CD4-positive, alpha-beta T cell (primary cell): ENCODE data around the gene INPP5F. TPM values are rescaled to one million over a fixed set of nuclear protein-coding genes. Genes with fewer than 3 reads are reported as not detected.

Experiments used
- ATAC-seq: fragments of 200-7000 bp; cut with Tn5 transposase; one replicate; pipeline ENCODE4 v1.10.0; 2022; ENCODE audit warnings: mild to moderate bottlenecking; ENCODE audit not compliant: poor library complexity
- CTCF ChIA-PET: fragments of 350-600 bp; sonication (Branson Sonifier 250); formaldehyde crosslinking; loops from one replicate; lab custom pipeline; 2021; ENCODE audit warnings: antibody characterized with exemption, inconsistent platforms; lab: Charles Lee
- POLR2A ChIA-PET: fragments of 350-600 bp; sonication (Branson Sonifier 250); formaldehyde crosslinking; loops from one replicate; lab custom pipeline; 2021; ENCODE audit warnings: antibody characterized with exemption, inconsistent platforms; lab: Charles Lee
- DNase-seq, 14 experiments: peaks; one replicate each; pipeline ENCODE4 v3.0.0-alpha.2; 2013 to 2020; ENCODE audit warnings: mixed read lengths in 2 of 14
- H3K27ac ChIP-seq, 2 donors: one replicate each; pipeline versions ENCODE4 v1.5.1 to v1.7.0; 2013; ENCODE audit warnings: low read length in 2 of 2, low read depth in 1 of 2, mild to moderate bottlenecking in 1 of 2
- H3K27me3 ChIP-seq, 2 experiments: 1 replicate in 1 of 2; 2 replicates in 1 of 2; pipeline versions ENCODE4 v1.6.1 to v1.7.0; 2013; ENCODE audit warnings: low read length in 2 of 2, control low read depth in 1 of 2, mild to moderate bottlenecking in 1 of 2, moderate library complexity in 1 of 2; ENCODE audit not compliant: insufficient read depth in 2 of 2, control insufficient read depth in 1 of 2
- H3K36me3 ChIP-seq: one replicate; pipeline ENCODE4 v1.6.1; 2013; ENCODE audit warnings: low read length, control low read depth; ENCODE audit not compliant: insufficient read depth
- H3K4me1 ChIP-seq: one replicate; pipeline ENCODE4 v1.6.1; 2013; ENCODE audit warnings: low read length, control low read depth; ENCODE audit not compliant: insufficient read depth
- H3K4me3 ChIP-seq: one replicate; pipeline ENCODE4 v1.5.1; 2013; ENCODE audit warnings: mild to moderate bottlenecking, low read length, moderate library complexity
- H3K9me3 ChIP-seq, 2 experiments: 1 replicate in 1 of 2; 2 replicates in 1 of 2; pipeline versions ENCODE4 v1.6.1 to v1.7.0; 2013; ENCODE audit warnings: low read length in 2 of 2, mild to moderate bottlenecking in 2 of 2, control low read depth in 1 of 2, moderate library complexity in 1 of 2; ENCODE audit not compliant: control insufficient read depth in 1 of 2, insufficient read depth in 1 of 2
- H3K27ac Mint-ChIP-seq: one replicate; pipeline ENCODE4 v1.8.0; 2020; ENCODE audit warnings: mixed read lengths
- H3K27me3 Mint-ChIP-seq: one replicate; pipeline ENCODE4 v1.8.0; 2021; ENCODE audit warnings: mixed read lengths
- H3K36me3 Mint-ChIP-seq: one replicate; pipeline ENCODE4 v1.8.0; 2021; ENCODE audit warnings: low read depth, mixed read lengths
- H3K4me1 Mint-ChIP-seq: one replicate; pipeline ENCODE4 v1.8.0; 2021; ENCODE audit warnings: low read depth, mixed read lengths
- H3K4me3 Mint-ChIP-seq: one replicate; pipeline ENCODE4 v1.8.0; 2020; ENCODE audit warnings: mild to moderate bottlenecking, mixed read lengths
- H3K9me3 Mint-ChIP-seq: one replicate; pipeline ENCODE4 v1.8.0; 2020; ENCODE audit warnings: mixed read lengths
- intact Hi-C, 2 experiments: fragments of 100-400 bp; cut with DNase I in 1 of 2; cut with micrococcal nuclease in 1 of 2; formaldehyde crosslinking; loops; one replicate each; pipeline versions ENCODE4 v1.15.1 to v1.9.0; 2023 to 2025; cut with DNase I, micrococcal nuclease
- total RNA-seq, 174 experiments: library from RNA in 2 of 174; stranded (reverse) in 2 of 174; gene quantifications; one replicate each; pipeline ENCODE4 v1.2.3 and lab custom pipeline; 2021 to 2026
- TF ChIP-seq, protein P1 (sequence below): fragments of 200-600 bp; IDR thresholded peaks from one replicate; pipeline ENCODE4 v1.8.0; 2022; ENCODE audit warnings: antibody characterized with exemption, mild to moderate bottlenecking

INPP5F gene
- total RNA-seq, 2 experiments from 2014 or later: 6.2 to 6.4 TPM

DNA sequence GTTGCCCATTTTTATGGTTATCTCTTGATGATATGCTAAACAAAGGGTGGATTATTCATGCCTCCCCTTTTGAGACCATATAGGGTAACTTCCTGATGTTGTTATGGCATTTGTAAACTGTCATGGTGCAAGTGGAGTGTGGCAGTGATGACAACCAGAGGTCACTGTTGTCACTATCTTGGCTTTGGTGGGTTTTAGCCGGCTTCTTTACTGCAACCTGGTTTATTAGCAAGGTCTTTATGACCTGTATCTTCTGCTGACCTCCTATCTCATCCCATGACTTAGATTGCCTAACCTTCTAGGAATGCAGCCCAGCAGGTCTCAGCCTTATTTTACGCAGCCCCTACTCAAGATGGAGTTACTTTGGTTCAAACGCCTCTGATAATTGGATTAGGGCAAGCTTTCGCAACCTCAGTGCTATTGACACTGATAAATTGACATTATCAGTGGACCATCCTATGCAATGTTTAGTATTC lies 37.8 kb upstream of the INPP5F start:
- no peaks in the 10 kb centered on the region for H3K36me3 Mint-ChIP-seq
- H3K4me3 ChIP-seq: no peak overlapping the region
- intact Hi-C loops: loop anchor here in 1 of 2 experiments (2.0 to 5.0 kb wide), 2 partner anchors 37 to 649 kb away; no protein-coding TSS in a partner anchor
- no peaks in the 10 kb centered on the region for H3K27me3 ChIP-seq
- H3K27ac ChIP-seq: no peak overlapping the region
- DNase-seq (peak in 1 of 14 experiments; percentile 19), ATAC-seq (no peak)
- H3K27me3 Mint-ChIP-seq: no peaks in the 10 kb centered on the region
- H3K27ac Mint-ChIP-seq: no peak overlapping the region
- H3K9me3 Mint-ChIP-seq: no peaks in the 10 kb centered on the region
- ChIA-PET CTCF (interaction anchor here (2.3 kb wide), 1 partner anchor 172 kb away, joined by 11 read pairs; no protein-coding TSS in a partner anchor), POLR2A (interaction anchor here (1.3 kb wide), 2 partner anchors 38 to 145 kb away, joined by 3 to 8 read pairs; partner anchors contain the start of gene INPP5F)
- H3K4me1 Mint-ChIP-seq: peaks cover 15% of the 10 kb centered on the region
- TF ChIP-seq, protein P1, sequence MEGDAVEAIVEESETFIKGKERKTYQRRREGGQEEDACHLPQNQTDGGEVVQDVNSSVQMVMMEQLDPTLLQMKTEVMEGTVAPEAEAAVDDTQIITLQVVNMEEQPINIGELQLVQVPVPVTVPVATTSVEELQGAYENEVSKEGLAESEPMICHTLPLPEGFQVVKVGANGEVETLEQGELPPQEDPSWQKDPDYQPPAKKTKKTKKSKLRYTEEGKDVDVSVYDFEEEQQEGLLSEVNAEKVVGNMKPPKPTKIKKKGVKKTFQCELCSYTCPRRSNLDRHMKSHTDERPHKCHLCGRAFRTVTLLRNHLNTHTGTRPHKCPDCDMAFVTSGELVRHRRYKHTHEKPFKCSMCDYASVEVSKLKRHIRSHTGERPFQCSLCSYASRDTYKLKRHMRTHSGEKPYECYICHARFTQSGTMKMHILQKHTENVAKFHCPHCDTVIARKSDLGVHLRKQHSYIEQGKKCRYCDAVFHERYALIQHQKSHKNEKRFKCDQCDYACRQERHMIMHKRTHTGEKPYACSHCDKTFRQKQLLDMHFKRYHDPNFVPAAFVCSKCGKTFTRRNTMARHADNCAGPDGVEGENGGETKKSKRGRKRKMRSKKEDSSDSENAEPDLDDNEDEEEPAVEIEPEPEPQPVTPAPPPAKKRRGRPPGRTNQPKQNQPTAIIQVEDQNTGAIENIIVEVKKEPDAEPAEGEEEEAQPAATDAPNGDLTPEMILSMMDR: no peak
- H3K9me3 ChIP-seq: no peaks in the 10 kb centered on the region
- H3K36me3 ChIP-seq: no peaks in the 10 kb centered on the region
- H3K4me1 ChIP-seq: peaks cover 7% of the 10 kb centered on the region
- no peak overlapping the region for H3K4me3 Mint-ChIP-seq

DNA sequence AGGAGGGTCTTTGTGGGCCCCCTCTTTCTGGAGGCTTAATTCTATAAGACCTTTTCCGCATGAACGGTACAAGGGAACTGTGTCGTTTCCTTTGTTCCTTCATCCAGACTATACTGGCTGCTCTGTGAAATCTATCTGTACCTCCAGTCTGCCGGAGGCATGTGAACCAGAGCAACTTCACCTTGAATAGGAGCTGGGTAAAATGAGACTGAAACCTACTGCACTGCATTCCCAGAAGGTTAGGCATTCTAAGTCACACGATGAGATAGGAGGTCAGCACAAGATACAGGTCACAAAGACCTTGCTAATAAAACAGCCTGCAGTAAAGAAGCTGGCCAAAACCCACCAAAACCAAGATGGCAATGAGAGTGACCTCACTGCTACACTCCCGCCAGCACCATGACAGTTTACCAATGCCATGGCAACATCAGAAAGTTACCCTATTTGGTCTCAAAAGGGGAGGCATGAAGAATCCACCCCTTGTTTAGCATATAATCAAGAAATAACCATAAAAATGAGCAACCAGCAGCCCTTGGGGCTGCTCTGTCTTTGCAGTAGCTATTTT lies 36.8 kb upstream of the INPP5F start:
- Histone ChIP-seq H3K27ac (no peak overlapping the region), H3K27me3 (no peaks in the 10 kb centered on the region), H3K4me1 (peaks cover 7% of the 10 kb centered on the region), H3K9me3 (no peaks in the 10 kb centered on the region), H3K4me3 (no peak overlapping the region), H3K36me3 (no peaks in the 10 kb centered on the region)
- no peak for ATAC-seq
- TF ChIP-seq, protein P1: no peak
- ChIA-PET CTCF (no interaction called here), POLR2A (no interaction called here)
- H3K4me3 Mint-ChIP-seq: no peak overlapping the region
- H3K27ac Mint-ChIP-seq: no peak overlapping the region
- DNase-seq: no peak
- no peaks in the 10 kb centered on the region for H3K27me3 Mint-ChIP-seq
- no peaks in the 10 kb centered on the region for H3K9me3 Mint-ChIP-seq
- peaks cover 15% of the 10 kb centered on the region for H3K4me1 Mint-ChIP-seq
- intact Hi-C loops: loop anchor here in 1 of 2 experiments (2.0 to 5.0 kb wide), 2 partner anchors 36 to 648 kb away; no protein-coding TSS in a partner anchor
- H3K36me3 Mint-ChIP-seq: no peaks in the 10 kb centered on the region

GRCh38 chr10:119691726-119692125 lies 34.1 kb upstream of the INPP5F start:
- H3K27me3 ChIP-seq: no peaks in the 10 kb centered on the region
- Mint-ChIP-seq H3K27ac (no peak overlapping the region), H3K4me1 (peaks cover 11% of the 10 kb centered on the region), H3K27me3 (no peaks in the 10 kb centered on the region), H3K36me3 (no peaks in the 10 kb centered on the region), H3K9me3 (no peaks in the 10 kb centered on the region), H3K4me3 (no peak overlapping the region)
- CTCF ChIA-PET: no interaction called here
- no peaks in the 10 kb centered on the region for H3K9me3 ChIP-seq
- POLR2A ChIA-PET: no interaction called here
- ATAC-seq (no peak), DNase-seq (no peak)
- H3K4me1 ChIP-seq: peaks cover 5% of the 10 kb centered on the region
- no peaks in the 10 kb centered on the region for H3K36me3 ChIP-seq
- H3K4me3 ChIP-seq: no peak overlapping the region
- no peak overlapping the region for H3K27ac ChIP-seq
- intact Hi-C loops: no loop called here
- TF ChIP-seq, protein P1: no peak
